ENCODE results near the gene MAML1. TPM values are rescaled to one million over a fixed set of nuclear protein-coding genes. Genes with fewer than 3 reads are reported as not detected.
"Not testable (repeated sequence)": the region's sequence is repeated elsewhere in the genome, so short reads cannot be mapped to it uniquely, and the experiment has no call there.

The MAML1 gene
- total RNA-seq = 11.8 and 24.3 TPM in 2 replicates

- peak; percentile 92 for DNase-seq (ENCODE audit: low read depth)
- no peak for TF ChIP-seq CTCF (conservative IDR thresholded peaks at IDR 0.05; ENCODE audit: low read depth, low read length)
- peak within 1 kb of the TSS; percentile 78 for H3K4me3 ChIP-seq (ENCODE audit: low read depth, low read length)
These were observed at the start of gene MAML1 for GRCh38 chr5:179732412-179732917. Gene MAML1 (plus strand): TSS chr5:179732822. CDS start chr5:179733113, 291 bp downstream.

- not testable (repeated sequence) for H3K4me3 ChIP-seq (ENCODE audit: low read depth, low read length); DNase-seq (ENCODE audit: low read depth)
These were observed 43.4 kb upstream of the MAML1 start for GRCh38 chr5:179689212-179689611.

GRCh38 chr5:179694561-179694960, 38.1 kb upstream of the MAML1 start:
- no peak for TF ChIP-seq CTCF (conservative IDR thresholded peaks at IDR 0.05; ENCODE audit: low read depth, low read length)
- H3K4me3 ChIP-seq (ENCODE audit: low read depth, low read length) = no peak overlapping the region

GRCh38 chr5:179696603-179697002, 36.0 kb upstream of the MAML1 start:
- no peak overlapping the region for H3K4me3 ChIP-seq (ENCODE audit: low read depth, low read length)
- no peak for DNase-seq (ENCODE audit: low read depth)
- no peak for TF ChIP-seq CTCF (conservative IDR thresholded peaks at IDR 0.05; ENCODE audit: low read depth, low read length)

More at GRCh38 chr5:179694561-179694960, 38.1 kb upstream of the MAML1 start:
- no peak for DNase-seq (ENCODE audit: low read depth)

- no peak for DNase-seq (ENCODE audit: low read depth)
- TF ChIP-seq CTCF (conservative IDR thresholded peaks at IDR 0.05; ENCODE audit: low read depth, low read length) = no peak
- H3K4me3 ChIP-seq (ENCODE audit: low read depth, low read length) = no peak overlapping the region
These were observed 35.5 kb upstream of the MAML1 start for GRCh38 chr5:179697108-179697507.

GRCh38 chr5:179697543-179697942, 35.1 kb upstream of the MAML1 start:
- DNase-seq (ENCODE audit: low read depth) = not testable (repeated sequence)
- peak overlapping the region; percentile 77 for H3K4me3 ChIP-seq (ENCODE audit: low read depth, low read length)

GRCh38 chr5:179697993-179698934, 34.4 kb upstream of the MAML1 start:
- DNase-seq (ENCODE audit: low read depth) = peak; percentile 72
- peak overlapping the region; percentile 81 for H3K4me3 ChIP-seq (ENCODE audit: low read depth, low read length)
- TF ChIP-seq CTCF (conservative IDR thresholded peaks at IDR 0.05; ENCODE audit: low read depth, low read length) = no peak

Data from epithelial cell of proximal tubule (primary cell).